ENCODE measurements around the gene PHKA1. TPM values are rescaled to one million over a fixed set of nuclear protein-coding genes. Genes with fewer than 3 reads are reported as not detected.

The PHKA1 gene
- total RNA-seq, 1 donor from 2014 or later: 13.0 TPM

DNA sequence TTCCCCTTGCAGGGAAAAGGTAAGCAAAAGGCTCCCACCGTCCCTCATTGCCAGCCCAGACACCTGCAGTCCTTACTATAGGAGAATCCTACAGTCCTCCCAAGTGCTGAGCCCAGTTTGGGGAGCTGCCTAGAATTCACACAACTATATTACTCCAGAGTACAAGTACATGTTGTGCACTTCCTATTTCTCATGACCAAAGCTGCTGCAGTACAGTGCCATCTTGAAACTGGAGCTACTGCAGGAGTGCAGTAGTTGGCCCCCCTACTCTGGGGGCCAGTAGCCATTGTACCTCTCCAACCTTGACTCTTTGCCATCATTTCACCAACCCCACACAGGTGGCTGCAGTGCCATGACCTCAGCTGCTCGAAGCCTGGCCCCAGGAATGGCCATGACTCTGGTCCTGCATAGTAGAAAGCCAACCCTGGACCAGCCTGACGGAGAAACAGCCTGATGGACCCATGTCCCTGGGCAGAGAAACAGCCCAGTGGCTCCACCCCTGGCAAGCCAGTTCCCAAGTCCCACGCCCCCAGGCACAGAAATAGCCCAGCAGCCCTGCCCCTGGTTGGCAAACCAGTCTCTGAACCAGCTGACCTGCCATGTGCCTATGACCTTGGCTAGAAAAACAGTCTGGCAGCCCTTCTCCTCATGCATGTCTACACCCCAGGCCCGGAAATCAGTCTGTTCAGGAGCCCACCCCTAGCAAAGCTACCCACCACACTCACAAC is 51.9 kb downstream of the PHKA1 start:
- Mint-ChIP-seq H3K27me3 (ENCODE audit: low read depth) (no peaks in the 10 kb centered on the region), H3K36me3 (peaks cover 25% of the 10 kb centered on the region)
- TF ChIP-seq, protein P1, sequence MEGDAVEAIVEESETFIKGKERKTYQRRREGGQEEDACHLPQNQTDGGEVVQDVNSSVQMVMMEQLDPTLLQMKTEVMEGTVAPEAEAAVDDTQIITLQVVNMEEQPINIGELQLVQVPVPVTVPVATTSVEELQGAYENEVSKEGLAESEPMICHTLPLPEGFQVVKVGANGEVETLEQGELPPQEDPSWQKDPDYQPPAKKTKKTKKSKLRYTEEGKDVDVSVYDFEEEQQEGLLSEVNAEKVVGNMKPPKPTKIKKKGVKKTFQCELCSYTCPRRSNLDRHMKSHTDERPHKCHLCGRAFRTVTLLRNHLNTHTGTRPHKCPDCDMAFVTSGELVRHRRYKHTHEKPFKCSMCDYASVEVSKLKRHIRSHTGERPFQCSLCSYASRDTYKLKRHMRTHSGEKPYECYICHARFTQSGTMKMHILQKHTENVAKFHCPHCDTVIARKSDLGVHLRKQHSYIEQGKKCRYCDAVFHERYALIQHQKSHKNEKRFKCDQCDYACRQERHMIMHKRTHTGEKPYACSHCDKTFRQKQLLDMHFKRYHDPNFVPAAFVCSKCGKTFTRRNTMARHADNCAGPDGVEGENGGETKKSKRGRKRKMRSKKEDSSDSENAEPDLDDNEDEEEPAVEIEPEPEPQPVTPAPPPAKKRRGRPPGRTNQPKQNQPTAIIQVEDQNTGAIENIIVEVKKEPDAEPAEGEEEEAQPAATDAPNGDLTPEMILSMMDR (IDR thresholded peaks at IDR 0.05; ENCODE audit: unreplicated experiment): no peak

DNA sequence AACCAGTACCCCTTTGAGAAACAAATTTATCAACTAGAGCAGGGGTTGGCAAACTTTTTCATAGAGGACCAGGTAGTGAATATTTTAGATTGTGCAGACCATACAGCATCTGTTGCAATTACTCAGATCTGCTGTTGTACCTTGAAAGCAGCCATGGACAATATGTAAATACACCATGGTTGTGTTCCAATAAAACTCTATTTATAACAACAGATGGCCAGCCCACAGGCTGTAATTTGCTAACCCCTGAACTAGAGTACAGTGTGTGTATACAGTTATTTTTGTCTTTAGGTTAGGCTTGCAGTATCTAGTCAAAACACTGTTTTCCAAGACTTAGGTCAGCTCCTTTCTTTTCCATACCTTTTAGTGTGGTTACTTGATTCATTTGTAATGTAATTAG is 54.4 kb downstream of the PHKA1 start:
- Mint-ChIP-seq H3K27ac (no peak overlapping the region), H3K36me3 (peaks cover 13% of the 10 kb centered on the region), H3K27me3 (ENCODE audit: low read depth) (no peaks in the 10 kb centered on the region), H3K9me3 (peaks cover 41% of the 10 kb centered on the region), H3K4me3 (no peak overlapping the region), H3K4me1 (no peaks in the 10 kb centered on the region)
- no peak for DNase-seq (ENCODE audit: low spot score in 2 of 2, unreplicated experiment in 2 of 2)
- TF ChIP-seq, protein P1 (IDR thresholded peaks at IDR 0.05; ENCODE audit: unreplicated experiment): no peak

More for the DNA sequence above, 51.9 kb downstream of the PHKA1 start:
- DNase-seq (ENCODE audit: low spot score in 2 of 2, unreplicated experiment in 2 of 2): no peak
- no peak overlapping the region for H3K4me3 Mint-ChIP-seq
- no peaks in the 10 kb centered on the region for H3K4me1 Mint-ChIP-seq
- peaks cover 45% of the 10 kb centered on the region for H3K9me3 Mint-ChIP-seq
- no peak overlapping the region for H3K27ac Mint-ChIP-seq

DNA sequence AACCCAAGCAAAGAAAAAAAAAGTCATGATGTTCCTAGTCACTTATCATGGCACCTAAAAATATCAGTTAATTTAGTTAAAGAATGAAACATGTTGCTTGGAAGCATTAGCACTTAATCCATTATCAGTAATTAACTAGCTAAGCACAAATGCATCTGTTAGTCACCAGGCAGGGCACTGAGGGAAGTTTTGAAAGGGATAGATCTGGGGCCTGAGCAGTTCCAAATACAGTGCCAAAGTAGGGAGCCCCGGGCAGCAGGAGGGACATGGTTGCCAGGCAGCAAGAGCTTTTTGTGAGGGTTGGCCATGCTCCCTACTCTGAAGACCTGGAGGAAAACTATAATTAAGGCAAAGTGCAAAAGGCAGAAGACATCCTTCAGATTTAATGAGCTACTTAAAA is 62.0 kb downstream of the PHKA1 start:
- Mint-ChIP-seq H3K27ac (no peak overlapping the region), H3K27me3 (ENCODE audit: low read depth) (no peaks in the 10 kb centered on the region), H3K4me3 (no peak overlapping the region), H3K4me1 (no peaks in the 10 kb centered on the region), H3K36me3 (peaks cover 17% of the 10 kb centered on the region), H3K9me3 (peaks cover 15% of the 10 kb centered on the region)
- TF ChIP-seq, protein P1 (IDR thresholded peaks at IDR 0.05; ENCODE audit: unreplicated experiment): no peak
- DNase-seq (ENCODE audit: low spot score in 2 of 2, unreplicated experiment in 2 of 2): no peak

DNA sequence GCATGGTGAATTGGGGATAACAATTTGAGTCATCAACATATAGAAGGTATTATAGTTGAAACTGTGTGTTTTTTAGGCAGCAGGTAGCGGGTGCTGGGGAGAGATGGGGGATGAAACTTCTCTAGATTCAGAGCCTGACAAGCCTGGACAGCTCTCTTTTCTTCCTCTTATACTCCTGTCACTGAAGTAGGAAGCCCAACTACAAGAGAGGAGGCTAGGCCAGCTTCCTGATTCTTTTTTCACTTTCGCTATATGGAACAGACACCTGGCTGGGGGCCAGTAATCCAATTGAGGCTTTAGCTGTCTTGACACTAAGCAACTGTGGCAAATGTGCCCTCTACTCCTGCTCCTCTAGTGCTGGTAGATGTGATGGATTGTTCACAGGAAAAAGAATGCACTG is 69.2 kb downstream of the PHKA1 start:
- peaks cover 15% of the 10 kb centered on the region for H3K9me3 Mint-ChIP-seq
- no peaks in the 10 kb centered on the region for H3K4me1 Mint-ChIP-seq
- DNase-seq (ENCODE audit: low spot score in 2 of 2, unreplicated experiment in 2 of 2): no peak
- no peak overlapping the region for H3K27ac Mint-ChIP-seq
- no peak overlapping the region for H3K4me3 Mint-ChIP-seq
- peaks cover 7% of the 10 kb centered on the region for H3K36me3 Mint-ChIP-seq
- TF ChIP-seq, protein P1 (IDR thresholded peaks at IDR 0.05; ENCODE audit: unreplicated experiment): no peak
- no peaks in the 10 kb centered on the region for H3K27me3 Mint-ChIP-seq (ENCODE audit: low read depth)

DNA sequence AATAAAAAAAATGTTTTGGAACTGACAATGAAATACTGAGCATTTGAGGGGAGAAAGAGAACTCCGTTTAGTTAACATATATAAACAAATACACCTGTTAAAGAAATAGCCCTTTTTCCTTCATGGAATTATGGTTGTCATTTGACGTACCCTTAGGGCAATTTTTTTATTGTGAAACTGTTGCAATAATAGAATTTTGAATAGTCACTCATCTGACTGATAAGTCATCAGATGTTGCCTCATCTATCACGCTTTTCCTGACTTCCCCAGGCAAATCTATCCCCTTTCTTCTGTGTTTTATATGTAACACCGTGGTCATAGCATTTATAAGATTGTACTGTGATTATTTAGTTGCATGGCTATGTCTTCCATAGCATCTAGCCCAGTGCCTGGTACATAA is 72.5 kb downstream of the PHKA1 start:
- no peak for DNase-seq (ENCODE audit: low spot score in 2 of 2, unreplicated experiment in 2 of 2)
- Mint-ChIP-seq H3K36me3 (peaks cover 6% of the 10 kb centered on the region), H3K27me3 (ENCODE audit: low read depth) (no peaks in the 10 kb centered on the region), H3K4me1 (no peaks in the 10 kb centered on the region), H3K9me3 (peaks cover 15% of the 10 kb centered on the region), H3K27ac (no peak overlapping the region), H3K4me3 (no peak overlapping the region)
- TF ChIP-seq, protein P1 (IDR thresholded peaks at IDR 0.05; ENCODE audit: unreplicated experiment): no peak
